ENCODE results near the gene YIPF3.

DNA sequence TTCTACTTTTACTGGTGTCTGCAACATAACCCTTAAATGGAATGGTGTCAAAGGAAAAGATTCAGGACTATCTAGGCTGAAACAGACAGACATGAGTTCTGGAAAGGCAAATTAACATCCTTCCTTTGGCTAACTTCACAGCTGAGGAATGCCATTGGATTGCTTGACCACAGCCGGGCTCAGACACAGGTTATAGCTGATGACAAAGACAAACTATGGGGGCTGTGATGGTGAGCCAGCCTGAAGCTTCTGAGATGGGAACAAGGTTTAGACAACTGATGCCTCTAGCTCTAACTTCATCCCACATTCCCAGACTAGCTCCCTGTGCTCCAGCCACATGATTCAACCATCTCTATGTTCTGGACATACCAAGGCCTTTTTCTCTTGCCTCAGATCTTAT is 15.5 kb upstream of the YIPF3 start:
- TF ChIP-seq EP300 (IDR thresholded peaks at IDR 0.05; ENCODE audit: low read length) (no peak), GATA2 (CRISPR knock-in tag; IDR thresholded peaks at IDR 0.05) (no peak), ZBTB8A (IDR thresholded peaks at IDR 0.05; ENCODE audit: partially characterized antibody) (no peak), XRCC5 (IDR thresholded peaks at IDR 0.05; ENCODE audit: low read depth, low read length) (no peak), POLR2A (conservative IDR thresholded peaks at IDR 0.05) (no peak), SRSF9 (IDR thresholded peaks at IDR 0.05; ENCODE audit: borderline replicate concordance, low read depth, low read length) (no peak), SETDB1 (IDR thresholded peaks at IDR 0.05; ENCODE audit: low read length) (no peak), ZNF232 (CRISPR knock-in tag; IDR thresholded peaks at IDR 0.05) (no peak), FOS (IDR thresholded peaks at IDR 0.05; ENCODE audit: extremely low read depth, insufficient read length) (no peak), TEAD1 (CRISPR knock-in tag; IDR thresholded peaks at IDR 0.05) (no peak), TAF7 (tag; IDR thresholded peaks at IDR 0.05) (no peak)
- TF ChIP-seq, protein P1, sequence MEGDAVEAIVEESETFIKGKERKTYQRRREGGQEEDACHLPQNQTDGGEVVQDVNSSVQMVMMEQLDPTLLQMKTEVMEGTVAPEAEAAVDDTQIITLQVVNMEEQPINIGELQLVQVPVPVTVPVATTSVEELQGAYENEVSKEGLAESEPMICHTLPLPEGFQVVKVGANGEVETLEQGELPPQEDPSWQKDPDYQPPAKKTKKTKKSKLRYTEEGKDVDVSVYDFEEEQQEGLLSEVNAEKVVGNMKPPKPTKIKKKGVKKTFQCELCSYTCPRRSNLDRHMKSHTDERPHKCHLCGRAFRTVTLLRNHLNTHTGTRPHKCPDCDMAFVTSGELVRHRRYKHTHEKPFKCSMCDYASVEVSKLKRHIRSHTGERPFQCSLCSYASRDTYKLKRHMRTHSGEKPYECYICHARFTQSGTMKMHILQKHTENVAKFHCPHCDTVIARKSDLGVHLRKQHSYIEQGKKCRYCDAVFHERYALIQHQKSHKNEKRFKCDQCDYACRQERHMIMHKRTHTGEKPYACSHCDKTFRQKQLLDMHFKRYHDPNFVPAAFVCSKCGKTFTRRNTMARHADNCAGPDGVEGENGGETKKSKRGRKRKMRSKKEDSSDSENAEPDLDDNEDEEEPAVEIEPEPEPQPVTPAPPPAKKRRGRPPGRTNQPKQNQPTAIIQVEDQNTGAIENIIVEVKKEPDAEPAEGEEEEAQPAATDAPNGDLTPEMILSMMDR (IDR thresholded peaks at IDR 0.05 in 2 of 3, conservative IDR thresholded peaks at IDR 0.05 in 1 of 3; ENCODE audit: insufficient read depth in 2 of 3, low read depth in 1 of 3, low read length in 3 of 3): no peak
- TF ChIP-seq, protein P2, sequence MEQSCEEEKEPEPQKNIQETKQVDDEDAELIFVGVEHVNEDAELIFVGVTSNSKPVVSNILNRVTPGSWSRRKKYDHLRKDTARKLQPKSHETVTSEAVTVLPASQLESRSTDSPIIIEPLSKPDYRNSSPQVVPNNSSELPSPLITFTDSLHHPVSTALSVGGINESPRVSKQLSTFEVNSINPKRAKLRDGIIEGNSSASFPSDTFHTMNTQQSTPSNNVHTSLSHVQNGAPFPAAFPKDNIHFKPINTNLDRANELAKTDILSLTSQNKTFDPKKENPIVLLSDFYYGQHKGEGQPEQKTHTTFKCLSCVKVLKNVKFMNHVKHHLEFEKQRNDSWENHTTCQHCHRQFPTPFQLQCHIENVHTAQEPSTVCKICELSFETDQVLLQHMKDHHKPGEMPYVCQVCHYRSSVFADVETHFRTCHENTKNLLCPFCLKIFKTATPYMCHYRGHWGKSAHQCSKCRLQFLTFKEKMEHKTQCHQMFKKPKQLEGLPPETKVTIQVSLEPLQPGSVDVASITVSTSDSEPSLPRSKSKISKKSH (CRISPR knock-in tag; IDR thresholded peaks at IDR 0.05): no peak
- TF ChIP-seq, protein P3, sequence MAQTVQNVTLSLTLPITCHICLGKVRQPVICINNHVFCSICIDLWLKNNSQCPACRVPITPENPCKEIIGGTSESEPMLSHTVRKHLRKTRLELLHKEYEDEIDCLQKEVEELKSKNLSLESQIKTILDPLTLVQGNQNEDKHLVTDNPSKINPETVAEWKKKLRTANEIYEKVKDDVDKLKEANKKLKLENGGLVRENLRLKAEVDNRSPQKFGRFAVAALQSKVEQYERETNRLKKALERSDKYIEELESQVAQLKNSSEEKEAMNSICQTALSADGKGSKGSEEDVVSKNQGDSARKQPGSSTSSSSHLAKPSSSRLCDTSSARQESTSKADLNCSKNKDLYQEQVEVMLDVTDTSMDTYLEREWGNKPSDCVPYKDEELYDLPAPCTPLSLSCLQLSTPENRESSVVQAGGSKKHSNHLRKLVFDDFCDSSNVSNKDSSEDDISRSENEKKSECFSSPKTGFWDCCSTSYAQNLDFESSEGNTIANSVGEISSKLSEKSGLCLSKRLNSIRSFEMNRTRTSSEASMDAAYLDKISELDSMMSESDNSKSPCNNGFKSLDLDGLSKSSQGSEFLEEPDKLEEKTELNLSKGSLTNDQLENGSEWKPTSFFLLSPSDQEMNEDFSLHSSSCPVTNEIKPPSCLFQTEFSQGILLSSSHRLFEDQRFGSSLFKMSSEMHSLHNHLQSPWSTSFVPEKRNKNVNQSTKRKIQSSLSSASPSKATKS (CRISPR knock-in tag; IDR thresholded peaks at IDR 0.05): no peak
